ENCODE results near the gene CNP.

The CNP gene

DNA sequence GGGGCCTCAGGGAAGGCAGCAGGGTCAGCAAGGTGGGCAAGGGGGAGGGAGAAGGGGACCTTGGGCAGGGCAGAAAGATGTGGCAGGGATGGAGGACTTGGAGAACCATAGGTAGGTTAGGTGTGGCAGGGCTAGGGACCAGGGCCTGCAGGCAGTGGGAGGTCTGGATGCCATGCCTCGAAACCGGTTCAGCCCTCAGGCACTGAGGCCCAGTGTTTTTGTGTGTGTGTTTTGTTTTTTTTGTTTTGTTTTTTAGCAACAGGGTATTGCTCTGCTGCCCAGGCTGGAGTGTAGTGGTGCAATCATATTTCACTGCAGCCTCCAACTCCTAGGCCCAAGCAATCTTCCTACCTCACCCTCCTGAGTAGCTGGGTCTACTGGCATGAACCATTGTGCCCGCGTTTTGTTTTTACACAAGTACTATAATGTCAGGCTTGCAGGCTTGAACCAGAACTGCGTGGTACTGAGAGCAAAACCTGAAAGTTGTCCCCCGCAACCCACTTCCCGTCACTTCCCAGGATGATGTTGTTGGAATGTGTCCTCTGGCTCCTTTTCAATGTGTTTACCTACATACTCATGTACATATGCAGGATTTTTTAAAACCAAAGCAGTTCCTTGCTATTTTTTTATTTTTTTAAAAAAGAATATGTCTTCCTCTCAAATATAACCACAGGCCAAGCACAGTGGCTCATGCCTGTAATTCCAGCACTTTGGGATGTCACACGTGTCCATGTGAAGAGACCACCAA, 23.8 kb upstream of the CNP start:
- DNase-seq (ENCODE audit: low read depth): no peak

- DNase-seq (ENCODE audit: low read depth): no peak
These were observed 23.1 kb upstream of the CNP start for GRCh38 chr17:41943492-41943891.

DNA sequence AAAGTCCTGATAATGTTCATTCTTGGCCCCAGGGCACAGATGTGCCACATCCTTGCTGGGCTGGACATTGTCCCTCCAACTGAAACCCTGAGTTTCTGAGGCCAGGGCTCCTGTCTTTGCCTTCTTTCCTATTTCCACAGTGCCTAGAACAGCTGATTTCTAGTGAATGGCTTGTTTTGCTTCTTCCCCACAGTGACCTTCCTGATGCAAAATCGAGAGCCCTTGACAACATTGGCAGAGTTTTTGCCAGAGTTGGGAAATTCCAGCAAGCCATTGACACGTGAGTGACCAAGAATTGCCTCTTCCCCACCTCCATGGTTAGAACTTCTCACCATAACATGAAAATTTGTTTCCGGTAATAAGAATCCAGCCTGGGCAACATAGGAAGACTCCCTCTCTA, 21.7 kb upstream of the CNP start:
- DNase-seq (ENCODE audit: low read depth): no peak

- DNase-seq (ENCODE audit: low read depth): no peak
These were observed 17.7 kb upstream of the CNP start for GRCh38 chr17:41948762-41949460.

DNA sequence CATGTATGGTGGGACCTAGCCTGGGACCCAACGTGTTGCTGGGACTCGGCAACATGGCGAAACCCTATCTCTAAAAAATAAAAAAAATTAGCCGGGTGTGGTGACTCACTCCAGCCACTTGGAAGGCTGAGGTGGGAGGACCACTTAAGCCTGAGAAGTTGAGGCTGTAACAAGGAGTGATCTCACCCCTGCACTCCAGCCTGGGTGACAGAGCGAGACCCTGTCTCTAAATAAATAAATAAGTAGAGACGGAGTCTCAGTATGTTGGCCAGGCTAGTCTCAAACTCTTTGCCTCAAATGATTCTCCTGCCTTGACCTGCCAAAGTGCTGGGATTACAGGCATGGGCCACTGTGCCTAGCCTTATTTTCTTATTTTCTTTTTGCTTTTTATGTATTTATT, 10.1 kb upstream of the CNP start:
- no peak for DNase-seq (ENCODE audit: low read depth)

DNA sequence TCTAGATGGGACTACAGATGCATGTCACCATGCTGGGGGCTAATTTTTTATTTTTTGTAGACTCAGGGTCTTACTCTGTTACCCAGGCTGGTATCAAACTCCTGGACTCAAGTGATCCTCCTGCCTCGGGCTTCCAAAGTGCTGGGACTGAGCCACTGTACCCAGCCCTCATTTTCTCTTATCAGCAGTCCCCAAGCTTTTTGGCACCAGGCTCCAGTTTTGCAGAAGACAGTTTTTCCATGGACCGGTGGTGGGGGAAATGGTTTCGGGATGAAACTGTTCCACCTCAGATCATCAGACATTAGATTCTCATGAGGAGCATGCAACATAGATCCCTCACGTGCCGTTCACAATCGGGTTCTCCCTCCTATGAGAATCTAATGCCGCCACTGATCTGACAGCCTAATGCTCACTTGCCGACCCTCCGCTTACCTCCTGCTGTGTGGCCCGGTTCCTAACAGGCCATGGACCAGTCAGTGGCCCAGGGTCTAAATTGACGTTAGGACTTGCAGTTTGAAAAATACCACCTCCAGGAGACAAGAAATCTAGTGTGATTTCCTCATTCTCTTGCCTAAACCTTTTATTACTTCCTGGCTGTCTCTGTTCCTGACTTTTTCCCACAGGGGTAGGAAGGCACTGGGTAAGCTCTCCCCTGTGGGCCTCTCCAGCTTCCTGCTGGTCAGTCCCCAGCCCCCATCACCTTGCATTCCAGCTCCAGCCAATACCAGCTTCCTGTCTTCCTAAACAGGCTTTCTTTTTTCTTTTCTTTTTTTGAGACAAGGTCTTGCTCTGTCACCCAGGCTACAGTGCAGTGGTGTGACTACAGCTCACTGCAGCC, 9.3 kb upstream of the CNP start:
- no peak for DNase-seq (ENCODE audit: low read depth)

DNA sequence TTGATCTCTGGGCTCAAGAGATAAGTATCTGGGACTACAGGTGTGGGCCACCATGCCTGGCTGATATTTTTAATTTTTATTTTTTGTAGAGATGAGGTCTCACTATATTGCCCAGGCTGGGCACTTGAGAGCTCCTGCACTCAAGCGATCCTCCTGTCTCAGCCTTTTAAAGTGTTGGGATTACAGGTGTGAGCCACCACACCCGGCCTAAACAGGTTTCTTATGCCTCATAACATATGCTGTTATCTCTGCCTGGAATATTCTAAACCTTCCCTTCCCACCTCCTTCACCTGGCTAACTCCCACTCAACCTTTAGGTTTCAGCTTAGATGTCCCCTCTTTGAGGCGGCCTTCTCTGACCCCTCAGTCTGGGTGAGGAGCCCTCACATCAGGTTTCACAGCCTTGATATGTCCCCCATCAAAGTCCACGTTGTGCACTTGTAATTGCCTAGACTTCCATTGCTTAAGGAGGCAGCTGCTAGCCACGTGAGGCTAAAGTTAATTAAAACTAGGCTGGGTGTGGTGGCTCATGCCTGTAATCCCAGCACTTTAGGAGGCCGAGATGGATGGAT, 8.6 kb upstream of the CNP start:
- DNase-seq (ENCODE audit: low read depth): no peak

- DNase-seq (ENCODE audit: low read depth): no peak
These were observed 7.6 kb upstream of the CNP start for GRCh38 chr17:41959030-41959335.

DNA sequence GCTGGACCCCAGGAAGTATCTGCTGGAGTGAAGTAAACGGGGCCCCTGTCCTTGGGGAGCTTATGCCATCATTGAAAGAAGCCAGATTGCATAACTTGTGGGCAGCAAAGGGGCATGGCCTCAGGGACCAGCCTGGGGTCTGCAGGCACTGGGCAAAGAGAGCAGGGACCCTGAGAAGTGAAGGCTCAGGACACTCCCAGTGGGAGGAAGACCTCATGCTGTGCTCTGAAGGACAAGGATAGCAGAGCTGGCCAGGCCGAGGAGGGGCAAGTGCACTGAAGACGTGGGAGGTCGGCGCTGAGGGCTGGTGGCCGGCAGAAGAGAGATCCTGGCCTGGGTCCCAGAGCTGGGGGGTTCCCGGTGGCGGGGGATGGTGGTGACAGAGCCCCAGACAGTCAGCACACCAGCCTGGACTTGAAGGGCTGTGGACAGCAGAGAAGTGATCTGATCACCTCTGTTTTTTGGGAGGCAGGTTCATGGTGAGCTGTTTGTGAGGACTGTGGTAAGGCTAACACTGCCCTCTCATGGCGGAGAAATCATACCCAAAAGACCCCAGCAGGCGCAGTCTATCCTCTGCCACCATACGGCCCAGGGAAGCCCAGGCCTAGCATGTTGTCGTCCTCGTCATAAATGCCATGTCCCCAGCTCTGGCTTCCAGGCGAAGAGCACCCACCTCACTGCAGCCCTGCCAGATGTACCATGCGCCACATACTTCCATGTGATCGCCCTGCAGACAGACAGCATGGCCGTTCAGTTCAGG, 7.1 kb upstream of the CNP start:
- no peak for DNase-seq (ENCODE audit: low read depth)

- no peak for DNase-seq (ENCODE audit: low read depth)
These were observed 4.5 kb upstream of the CNP start for GRCh38 chr17:41962111-41962510.

DNA sequence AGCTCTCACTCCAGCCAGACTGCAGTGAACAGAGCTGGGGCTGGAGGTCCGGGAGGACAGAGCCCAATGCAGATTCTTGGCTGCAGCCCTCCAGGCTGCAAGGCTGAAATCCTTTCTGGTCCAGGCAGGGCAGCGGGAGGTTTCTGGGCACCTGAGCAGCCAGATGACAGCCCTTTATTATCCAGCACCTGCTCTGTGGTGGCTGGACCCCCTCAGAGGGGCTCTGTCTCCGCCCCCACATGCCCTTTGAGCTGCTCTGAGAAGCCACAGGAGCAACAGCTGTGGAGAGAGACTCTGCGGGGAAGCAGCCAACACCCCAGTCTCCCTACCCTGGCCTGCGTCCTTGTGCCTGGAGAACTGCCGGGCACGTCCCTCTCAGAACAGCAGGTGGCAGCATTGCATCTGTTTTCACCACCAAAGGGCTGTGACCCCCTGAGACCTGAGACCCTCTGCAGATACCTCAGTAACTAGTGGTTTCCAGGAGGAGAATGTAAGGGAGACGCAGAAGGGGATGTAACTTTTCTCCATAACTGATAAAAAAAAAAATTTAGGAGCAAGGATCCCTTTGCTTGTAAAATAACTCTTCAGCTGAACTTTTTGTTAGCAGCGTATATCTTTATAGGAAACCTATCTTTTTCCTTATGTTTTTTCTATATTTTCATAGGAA, 3.7 kb upstream of the CNP start:
- DNase-seq (ENCODE audit: low read depth): peak; percentile 59

DNA sequence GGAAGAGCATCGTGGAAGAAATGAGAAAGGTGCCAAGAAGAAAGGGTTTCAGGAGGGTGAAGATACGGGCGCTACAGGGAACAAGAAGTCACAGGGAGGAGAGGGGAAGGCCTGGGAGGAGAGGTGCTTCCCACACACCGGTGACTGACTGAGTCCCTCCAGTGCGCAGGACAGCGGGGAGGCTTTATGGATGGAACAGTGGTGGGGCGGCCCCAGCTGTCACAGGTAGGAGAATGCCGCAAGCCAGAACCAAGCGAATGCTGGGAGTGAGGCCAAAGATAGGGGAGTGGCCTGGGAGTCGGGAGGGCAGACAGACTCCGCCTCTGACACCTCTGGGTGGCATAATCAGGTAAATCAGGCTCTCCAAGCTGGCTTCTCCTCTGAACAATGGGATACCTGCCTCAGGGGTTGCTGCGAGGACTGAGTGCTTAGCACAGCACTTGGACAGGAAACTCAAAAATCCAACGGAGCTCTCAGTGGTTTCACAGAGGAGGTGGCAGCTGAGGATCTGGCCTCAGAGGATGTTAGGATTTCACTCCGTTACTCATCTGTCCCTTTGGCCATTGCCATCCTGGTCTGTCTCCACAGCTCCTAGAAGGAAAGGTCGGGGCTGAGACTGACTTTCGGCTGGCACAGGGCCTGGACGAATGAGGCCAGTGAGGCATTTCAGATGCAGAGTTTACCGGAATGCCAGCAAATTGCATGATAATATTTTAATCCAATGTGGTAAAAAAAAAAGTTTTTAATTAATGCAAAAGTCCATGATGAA, 717 bp upstream of the CNP start:
- DNase-seq (ENCODE audit: low read depth): peak; percentile 26

DNA sequence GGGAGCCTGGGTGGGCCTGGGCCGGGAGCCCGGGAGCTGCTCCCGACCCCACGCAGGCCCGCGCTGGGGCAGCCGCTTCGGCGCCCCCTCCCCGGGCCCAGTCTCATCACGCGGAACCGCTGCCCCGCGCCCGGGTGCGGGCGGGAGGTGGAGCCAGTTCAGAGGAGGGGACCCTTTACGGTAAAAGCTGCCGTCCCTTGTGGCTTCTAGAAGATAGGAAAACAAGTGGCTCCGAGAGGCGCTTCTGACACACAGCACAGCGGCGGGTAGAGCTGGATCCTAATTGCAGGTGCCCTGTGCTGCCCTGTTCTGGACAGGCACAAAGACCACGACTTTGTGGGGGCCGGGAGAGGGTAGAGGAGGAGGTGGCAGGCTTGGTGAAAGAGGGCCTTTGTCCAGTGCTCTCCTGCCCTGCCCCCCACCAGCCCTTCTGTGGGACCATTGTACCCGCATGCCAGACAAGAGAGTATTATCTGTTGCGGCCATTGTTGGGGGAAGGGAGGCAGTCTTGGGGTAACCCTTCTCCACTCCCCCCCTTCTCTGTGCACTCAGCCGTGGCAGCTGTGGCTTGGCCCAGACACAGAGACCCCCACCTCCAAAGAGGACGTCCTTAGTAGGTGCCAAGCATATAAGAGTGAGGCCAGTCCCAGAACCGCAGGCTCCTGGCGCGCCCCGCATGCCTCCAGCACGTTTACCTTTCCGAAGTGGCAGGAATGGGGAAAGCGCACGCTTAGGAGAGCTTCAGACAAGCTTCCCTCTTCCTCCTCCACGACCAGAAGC, 736 bp downstream of the CNP start:
- DNase-seq (ENCODE audit: low read depth): no peak

DNA sequence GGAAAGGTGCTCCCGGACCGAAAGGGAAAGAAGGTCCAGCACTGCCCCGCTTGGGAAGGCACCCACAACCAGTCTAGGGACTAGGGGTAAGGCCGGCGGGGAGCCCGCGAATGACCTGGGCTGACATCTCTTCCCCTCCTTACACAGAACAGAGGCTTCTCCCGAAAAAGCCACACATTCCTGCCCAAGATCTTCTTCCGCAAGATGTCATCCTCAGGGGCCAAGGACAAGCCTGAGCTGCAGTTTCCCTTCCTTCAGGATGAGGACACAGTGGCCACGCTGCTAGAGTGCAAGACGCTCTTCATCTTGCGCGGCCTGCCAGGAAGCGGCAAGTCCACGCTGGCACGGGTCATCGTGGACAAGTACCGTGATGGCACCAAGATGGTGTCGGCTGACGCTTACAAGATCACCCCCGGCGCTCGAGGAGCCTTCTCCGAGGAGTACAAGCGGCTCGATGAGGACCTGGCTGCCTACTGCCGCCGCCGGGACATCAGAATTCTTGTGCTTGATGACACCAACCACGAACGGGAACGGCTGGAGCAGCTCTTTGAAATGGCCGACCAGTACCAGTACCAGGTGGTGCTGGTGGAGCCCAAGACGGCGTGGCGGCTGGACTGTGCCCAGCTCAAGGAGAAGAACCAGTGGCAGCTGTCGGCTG, 1.5 kb downstream of the CNP start:
- no peak for DNase-seq (ENCODE audit: low read depth)

DNA sequence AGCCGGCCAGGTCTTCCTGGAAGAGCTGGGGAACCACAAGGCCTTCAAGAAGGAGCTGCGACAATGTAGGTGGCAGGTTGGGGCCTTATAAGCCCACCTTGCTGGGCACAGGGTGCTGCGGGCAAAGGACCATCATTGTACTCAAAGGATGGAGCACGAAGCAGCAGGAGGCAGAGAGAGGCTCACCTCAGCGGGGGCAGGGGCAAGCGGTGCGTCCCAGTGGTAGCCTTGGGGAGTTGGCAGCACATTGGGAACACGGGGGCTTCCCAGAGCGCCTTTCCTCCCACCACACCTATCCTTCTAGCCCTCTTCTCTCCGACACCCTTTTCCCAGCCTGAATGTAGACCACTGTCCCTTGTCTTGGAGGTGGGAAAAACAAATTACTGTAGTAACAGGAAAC, 2.1 kb downstream of the CNP start:
- DNase-seq (ENCODE audit: low read depth): no peak

- DNase-seq (ENCODE audit: low read depth): no peak
These were observed 4.3 kb downstream of the CNP start for GRCh38 chr17:41970901-41971331.

DNA sequence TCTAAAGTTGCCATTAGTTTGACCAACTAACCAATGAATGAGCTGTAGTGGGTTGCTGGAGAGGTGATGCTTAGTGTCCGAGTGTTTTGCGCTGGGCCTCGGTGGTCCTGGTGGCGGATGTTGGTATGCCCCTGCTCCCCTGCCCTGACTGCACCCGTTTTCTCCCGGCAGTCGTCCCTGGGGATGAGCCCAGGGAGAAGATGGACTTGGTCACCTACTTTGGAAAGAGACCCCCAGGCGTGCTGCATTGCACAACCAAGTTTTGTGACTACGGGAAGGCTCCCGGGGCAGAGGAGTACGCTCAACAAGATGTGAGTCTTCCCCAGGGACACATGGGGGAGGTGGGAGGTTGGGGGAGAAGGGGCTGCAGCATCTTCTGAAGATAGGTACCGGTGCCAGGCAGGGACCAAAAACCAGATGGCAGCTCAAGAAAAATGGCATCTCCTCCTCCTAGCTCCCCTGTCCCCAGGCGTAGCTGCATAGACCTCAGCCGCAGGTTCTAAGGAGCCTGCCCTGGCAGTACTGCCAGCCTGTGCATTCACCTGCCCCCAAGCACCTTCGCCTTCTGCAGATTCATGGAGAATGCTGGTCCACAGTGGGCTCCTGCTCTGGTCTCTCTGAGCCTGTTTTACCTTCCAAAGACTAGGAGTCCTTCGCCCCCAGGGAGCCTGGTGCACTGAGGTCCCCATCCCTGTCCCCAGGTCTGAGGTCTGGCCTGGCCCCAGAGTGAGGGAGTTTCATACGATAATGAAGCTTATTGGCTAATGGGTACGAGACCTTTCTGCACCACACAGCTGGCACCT, 5.3 kb downstream of the CNP start:
- no peak for DNase-seq (ENCODE audit: low read depth)
